A549 (cell line): ENCODE measurements around the gene NRN1L. TPM values are rescaled to one million over a fixed set of nuclear protein-coding genes. Genes with fewer than 3 reads are reported as not detected.
A peak's percentile ranks its signal among the peaks of the same experiment; 100 is the strongest.

ENCODE experiments used
- ATAC-seq, 2 experiments: fragments of 200-7000 bp in 1 of 2; fragments of >200 bp in 1 of 2; cut with Nextera tagmentation in 1 of 2; cut with Tn5 transposase in 1 of 2; 3 replicates each; pipeline versions ENCODE4 v1.8.0 to v1.9.1; 2018 to 2020; ENCODE audit warnings: mild to moderate bottlenecking in 1 of 2, moderate library complexity in 1 of 2
- CTCF ChIA-PET: fragments of 300-600 bp; sonication (Branson Sonifier 250); formaldehyde crosslinking; extraction: SDS; loops from one replicate; lab custom pipeline; 2021; ENCODE audit warnings: antibody characterized with exemption, inconsistent platforms; lab: Yijun Ruan, JAX
- POLR2A ChIA-PET: fragments of 350-600 bp; formaldehyde crosslinking; extraction: SDS; loops from one replicate; lab custom pipeline; 2021; ENCODE audit warnings: antibody characterized with exemption, inconsistent platforms; lab: Yijun Ruan, JAX
- DNase-seq, 2 experiments: peaks; one replicate each; pipeline versions ENCODE4 v3.0.0 to v3.0.0-alpha.2; 2011 to 2016; ENCODE audit warnings: low read depth in 1 of 2, low spot score in 1 of 2
- FAIRE-seq: peaks from 2 replicates; lab custom pipeline; 2011; peaks lifted over from hg19 to GRCh38; lab: Jason Lieb, UNC
- H3K27ac ChIP-seq, 2 experiments: fragments of >200 bp; sonication (Bioruptor Twin); formaldehyde crosslinking; 3 replicates each; pipeline ENCODE4 v1.5.1; 2016 to 2017
- H3K4me1 ChIP-seq: fragments of >200 bp; sonication (Bioruptor Twin); formaldehyde crosslinking; 3 replicates; pipeline ENCODE4 v1.6.1; 2016
- H3K4me2 ChIP-seq: fragments of >200 bp; sonication (Bioruptor Twin); formaldehyde crosslinking; 3 replicates; pipeline ENCODE4 v1.6.1; 2016
- H3K4me3 ChIP-seq: fragments of >200 bp; sonication (Bioruptor Twin); formaldehyde crosslinking; 3 replicates; pipeline ENCODE4 v1.5.1; 2016
- H3K9me3 ChIP-seq: fragments of >200 bp; sonication (Bioruptor Twin); formaldehyde crosslinking; 3 replicates; pipeline ENCODE4 v1.6.1; 2016
- FOSL2 ChIP-seq, 2 experiments: fragments of 450-650 bp in 1 of 2; fragments of >200 bp in 1 of 2; sonication (Bioruptor Twin) in 1 of 2; formaldehyde crosslinking; IDR thresholded peaks; 2 replicates each; pipeline versions ENCODE4 v1.5.0 to v1.6.1; 2016 to 2020; ENCODE audit warnings: mild to moderate bottlenecking in 1 of 2, moderate library complexity in 1 of 2
- FOXS1 ChIP-seq: fragments of 250-450 bp; sonication (Bioruptor Pico); IDR thresholded peaks from 2 replicates; pipeline ENCODE4 v1.5.0; 2020; ENCODE audit warnings: mild to moderate bottlenecking, moderate library complexity
- HDAC2 ChIP-seq: fragments of 200-600 bp; sonication (generic); IDR thresholded peaks from 2 replicates; pipeline ENCODE4 v1.6.1; 2016
- HEYL ChIP-seq: fragments of 250-450 bp; sonication (Bioruptor Pico); IDR thresholded peaks from 2 replicates; pipeline ENCODE4 v1.8.0; 2021; ENCODE audit warnings: mild to moderate bottlenecking, moderate library complexity
- HOXB5 ChIP-seq: fragments of 250-450 bp; sonication (Bioruptor Pico); IDR thresholded peaks from 2 replicates; pipeline ENCODE4 v1.5.0; 2020; ENCODE audit warnings: mild to moderate bottlenecking, moderate library complexity
- JUN ChIP-seq, 2 experiments: fragments of >200 bp; sonication (Bioruptor Twin); formaldehyde crosslinking; IDR thresholded peaks; 2 replicates in 1 of 2; 3 replicates in 1 of 2; pipeline ENCODE4 v1.6.1; 2016 to 2017
- KDM1A ChIP-seq: fragments of 200-600 bp; sonication (generic); IDR thresholded peaks from 2 replicates; pipeline ENCODE4 v1.6.1; 2016; ENCODE audit warnings: low read depth, mild to moderate bottlenecking
- NFE2L2 ChIP-seq: fragments of 150-350 bp; conservative IDR thresholded peaks from 2 replicates; pipeline ENCODE4 v1.6.1; 2014; ENCODE audit warnings: low read length
- PHF8 ChIP-seq: fragments of 200-600 bp; sonication (generic); IDR thresholded peaks from 2 replicates; pipeline ENCODE4 v1.6.1; 2016; ENCODE audit warnings: low read depth, mild to moderate bottlenecking, antibody characterized with exemption, moderate library complexity, borderline replicate concordance
- RAD21 ChIP-seq, 2 experiments: fragments of >200 bp in 1 of 2; sonication (Bioruptor Twin) in 1 of 2; formaldehyde crosslinking in 1 of 2; IDR thresholded peaks in 1 of 2; conservative IDR thresholded peaks in 1 of 2; 2 replicates in 1 of 2; 3 replicates in 1 of 2; pipeline ENCODE4 v1.6.1; 2012 to 2018; ENCODE audit warnings: inconsistent platforms in 1 of 2
- SMC3 ChIP-seq: fragments of >200 bp; sonication (Bioruptor Twin); formaldehyde crosslinking; IDR thresholded peaks from 3 replicates; pipeline ENCODE4 v1.6.1; 2018; ENCODE audit warnings: inconsistent platforms
- ZFP36 ChIP-seq: fragments of 450-650 bp; IDR thresholded peaks from 2 replicates; pipeline ENCODE4 v1.6.1; 2014; ENCODE audit warnings: borderline replicate concordance; ENCODE audit not compliant: partially characterized antibody
- WGBS: methylation state at CpG from one replicate; pipeline ENCODE4 v1.1.6; 2017; ENCODE audit errors: missing lambda C conversion rate; 5-methylcytosine and 5-hydroxymethylcytosine counted together
- polyA plus RNA-seq, 4 experiments: library from polyadenylated mRNA; depleted of rRNA in 3 of 4; stranded (reverse); fragments of >200 nt; fragmentation: RNase III in 1 of 4; extraction: RNeasy Plus Mini Kit Qiagen cat#74134 plus additional on column Dnase treatment in 1 of 4; gene quantifications; 2 replicates in 3 of 4; 3 replicates in 1 of 4; pipeline ENCODE4 v1.2.3, GENCODE V29; 2011 to 2017
- TF ChIP-seq, protein P1 (sequence below): IDR thresholded peaks from 2 replicates; pipeline ENCODE4 v1.6.1; 2012
- TF ChIP-seq, protein P2 (sequence below): fragments of >200 bp; sonication (Bioruptor Twin); formaldehyde crosslinking; IDR thresholded peaks from 3 replicates; pipeline ENCODE4 v1.5.1; 2016

Gene NRN1L
- polyA plus RNA-seq, 2 of the 4 experiments (the other 2 are of a cell fraction): 0.22 TPM; not detected in 1

DNA sequence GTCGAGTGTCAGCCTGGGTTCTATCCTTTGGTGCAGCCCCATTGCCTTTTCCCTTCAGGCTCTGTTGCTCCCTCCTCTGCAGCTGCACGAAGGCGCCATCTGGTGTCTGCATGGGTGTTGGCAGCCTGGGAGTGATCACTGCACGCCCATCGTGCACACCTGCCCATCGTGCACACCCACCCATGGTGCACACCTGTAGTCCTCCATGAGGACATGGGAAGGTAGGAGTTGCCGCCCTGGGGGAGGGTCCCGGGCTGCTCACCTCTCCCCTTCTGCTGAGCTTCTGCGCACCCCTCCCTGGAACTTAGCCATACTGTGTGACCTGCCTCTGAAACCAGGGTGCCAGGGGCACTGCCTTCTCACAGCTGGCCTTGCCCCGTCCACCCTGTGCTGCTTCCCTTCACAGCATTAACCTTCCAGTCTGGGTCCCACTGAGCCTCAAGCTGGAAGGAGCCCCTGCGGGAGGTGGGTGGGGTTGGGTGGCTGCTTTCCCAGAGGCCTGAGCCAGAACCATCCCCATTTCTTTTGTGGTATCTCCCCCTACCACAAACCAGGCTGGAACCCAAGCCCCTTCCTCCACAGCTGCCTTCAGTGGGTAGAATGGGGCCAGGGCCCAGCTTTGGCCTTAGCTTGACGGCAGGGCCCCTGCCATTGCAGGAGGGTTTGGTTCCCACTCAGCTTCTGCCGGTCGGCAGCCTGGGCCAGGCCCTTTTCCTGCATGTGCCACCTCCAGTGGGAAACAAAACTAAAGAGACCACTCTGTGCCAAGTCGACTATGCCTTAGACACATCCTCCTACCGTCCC, 44.1 kb downstream of the NRN1L start:
- no peaks in the 10 kb centered on the region for H3K4me1 ChIP-seq
- no peak overlapping the region for H3K27ac ChIP-seq
- FAIRE-seq (no peak), DNase-seq (peak; percentile 66 to 91), ATAC-seq (peak; percentile 70 to 88)
- ChIA-PET CTCF (interaction anchor here (0.6 to 22.2 kb wide), 37 partner anchors 8 to 438 kb away, joined by 3 to 370 read pairs (median 5); partner anchors contain the start of genes EDC4, LCAT, NRN1L and PSKH1), POLR2A (no interaction called here)
- WGBS: 36% methylated on average over 16 of the region's 16 CpGs
- TF ChIP-seq HEYL (CRISPR knock-in tag) (no peak), RAD21 (conservative IDR thresholded peaks at IDR 0.05 in 1 of 2, IDR thresholded peaks at IDR 0.05 in 1 of 2) (peak; percentile 80 to 90), SMC3 (peak; percentile 78), JUN (IDR thresholded peaks at IDR 0.05) (peak in 1 of 2 experiments; percentile 36; a peak in 1 of 5 replicates), KDM1A (no peak), HOXB5 (CRISPR knock-in tag) (0 out of 2 replicates have a peak, but pooled peaks have one; percentile 14)
- TF ChIP-seq, protein P1, sequence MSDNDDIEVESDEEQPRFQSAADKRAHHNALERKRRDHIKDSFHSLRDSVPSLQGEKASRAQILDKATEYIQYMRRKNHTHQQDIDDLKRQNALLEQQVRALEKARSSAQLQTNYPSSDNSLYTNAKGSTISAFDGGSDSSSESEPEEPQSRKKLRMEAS: peak; percentile 22; the same call in 1 of the 2 replicates
- TF ChIP-seq, protein P2, sequence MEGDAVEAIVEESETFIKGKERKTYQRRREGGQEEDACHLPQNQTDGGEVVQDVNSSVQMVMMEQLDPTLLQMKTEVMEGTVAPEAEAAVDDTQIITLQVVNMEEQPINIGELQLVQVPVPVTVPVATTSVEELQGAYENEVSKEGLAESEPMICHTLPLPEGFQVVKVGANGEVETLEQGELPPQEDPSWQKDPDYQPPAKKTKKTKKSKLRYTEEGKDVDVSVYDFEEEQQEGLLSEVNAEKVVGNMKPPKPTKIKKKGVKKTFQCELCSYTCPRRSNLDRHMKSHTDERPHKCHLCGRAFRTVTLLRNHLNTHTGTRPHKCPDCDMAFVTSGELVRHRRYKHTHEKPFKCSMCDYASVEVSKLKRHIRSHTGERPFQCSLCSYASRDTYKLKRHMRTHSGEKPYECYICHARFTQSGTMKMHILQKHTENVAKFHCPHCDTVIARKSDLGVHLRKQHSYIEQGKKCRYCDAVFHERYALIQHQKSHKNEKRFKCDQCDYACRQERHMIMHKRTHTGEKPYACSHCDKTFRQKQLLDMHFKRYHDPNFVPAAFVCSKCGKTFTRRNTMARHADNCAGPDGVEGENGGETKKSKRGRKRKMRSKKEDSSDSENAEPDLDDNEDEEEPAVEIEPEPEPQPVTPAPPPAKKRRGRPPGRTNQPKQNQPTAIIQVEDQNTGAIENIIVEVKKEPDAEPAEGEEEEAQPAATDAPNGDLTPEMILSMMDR: peak; percentile 87
- no peak overlapping the region for H3K4me2 ChIP-seq
- H3K4me3 ChIP-seq: no peak overlapping the region
- no peaks in the 10 kb centered on the region for H3K9me3 ChIP-seq

DNA sequence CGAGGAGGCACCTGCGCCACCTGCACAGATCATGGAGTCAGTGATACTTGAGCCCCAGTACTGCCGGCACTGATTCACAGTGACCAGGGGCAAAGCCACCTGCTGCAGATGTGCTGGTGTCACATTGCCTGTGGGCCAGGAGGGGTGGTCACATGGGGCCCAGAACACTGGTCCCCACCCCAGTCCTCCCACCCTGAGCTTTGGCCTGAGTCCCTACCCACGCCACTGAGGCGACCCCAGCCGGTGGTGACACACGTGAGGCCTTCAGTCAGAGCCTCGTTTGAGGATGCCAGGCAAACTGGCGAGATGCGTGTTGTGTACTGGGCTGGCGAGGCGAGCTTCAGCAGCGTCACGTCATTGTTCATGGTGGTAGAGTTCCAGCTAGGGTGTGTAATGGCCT, 45.5 kb downstream of the NRN1L start:
- 91% methylated on average over 13 of the region's 14 CpGs for WGBS
- Histone ChIP-seq H3K4me1 (peaks cover 9% of the 10 kb centered on the region; the same call in 1 of the 3 replicates), H3K9me3 (no peaks in the 10 kb centered on the region), H3K4me2 (no peak overlapping the region), H3K4me3 (no peak overlapping the region), H3K27ac (no peak overlapping the region)
- ChIA-PET POLR2A (no interaction called here), CTCF (interaction anchor here (1.0 to 22.2 kb wide), 6 partner anchors 11 to 258 kb away, joined by 3 to 370 read pairs (median 8); partner anchors contain the start of genes EDC4 and NRN1L)
- no peak for TF ChIP-seq NFE2L2
- no peak for FAIRE-seq
- no peak for DNase-seq
- ATAC-seq: no peak

DNA sequence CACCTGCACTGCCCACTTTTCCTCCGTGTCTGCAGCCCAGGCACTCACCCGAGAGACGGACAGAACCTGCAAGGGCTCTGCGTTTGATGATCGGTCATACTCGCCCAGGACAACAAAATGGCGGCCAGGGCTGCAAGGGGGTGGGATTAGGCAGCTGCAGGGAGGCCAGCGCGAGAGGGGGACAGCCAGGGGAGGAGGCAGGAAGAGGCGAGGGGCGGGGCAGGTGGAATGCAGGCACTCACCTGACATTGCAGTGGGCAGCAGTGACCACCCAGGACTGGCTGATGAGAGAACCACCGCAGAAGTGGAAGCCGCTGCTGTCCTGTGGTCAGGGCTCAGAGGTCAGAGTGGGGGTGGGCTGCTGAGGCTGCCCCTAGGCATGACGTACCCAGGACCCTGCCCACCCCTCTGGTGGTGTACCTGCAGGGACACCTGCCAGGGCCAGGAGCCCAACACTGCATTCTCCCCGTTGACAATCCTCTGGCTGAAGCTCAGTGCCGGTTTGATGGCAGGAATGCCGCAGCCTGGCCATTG, 46.1 kb downstream of the NRN1L start:
- no peak for TF ChIP-seq FOSL2 (IDR thresholded peaks at IDR 0.05)
- no peak for TF ChIP-seq FOSL2 (CRISPR knock-in tag; IDR thresholded peaks at IDR 0.05)
- TF ChIP-seq FOXS1 (CRISPR knock-in tag): no peak
- no peak for TF ChIP-seq ZFP36
- no peak for TF ChIP-seq PHF8
- TF ChIP-seq, protein P2: no peak
- no peak for TF ChIP-seq HDAC2
- WGBS: 84% methylated on average over 8 of the region's 17 CpGs

More for the DNA sequence above, 46.1 kb downstream of the NRN1L start:
- ChIA-PET POLR2A (no interaction called here), CTCF (interaction anchor here (0.9 to 22.2 kb wide), 9 partner anchors 11 to 449 kb away, joined by 3 to 370 read pairs (median 4); partner anchors contain the start of genes EDC4 and NRN1L)
- H3K4me2 ChIP-seq: no peak overlapping the region
- H3K4me3 ChIP-seq: no peak overlapping the region
- no peak overlapping the region for H3K27ac ChIP-seq
- DNase-seq: no peak
- FAIRE-seq: no peak
- H3K4me1 ChIP-seq: peaks cover 9% of the 10 kb centered on the region; the same call in 1 of the 3 replicates
- no peak for ATAC-seq
- no peaks in the 10 kb centered on the region for H3K9me3 ChIP-seq
